ENCODE data around the gene LDLRAD3. TPM values are rescaled to one million over a fixed set of nuclear protein-coding genes. Genes with fewer than 3 reads are reported as not detected.

LDLRAD3 gene
- total RNA-seq, 1 donor from 2014 or later: 14.9 TPM

GRCh38 chr11:36086366-36086765 lies 142.5 kb downstream of the LDLRAD3 start:
- no peak for TF ChIP-seq CTCF (IDR thresholded peaks at IDR 0.05; ENCODE audit: insufficient read depth, low read depth, low read length)
- no peak for TF ChIP-seq EZH2 (IDR thresholded peaks at IDR 0.05; ENCODE audit: insufficient read depth, low read length)
- Histone ChIP-seq H3K36me3 (ENCODE audit: insufficient read depth, low read length) (no peaks in the 10 kb centered on the region), H3K27me3 (ENCODE audit: insufficient read depth, low read length) (no peaks in the 10 kb centered on the region), H2AFZ (ENCODE audit: low read depth, low read length) (no peak overlapping the region), H3K4me1 (ENCODE audit: insufficient read depth, low read length) (peaks cover 13% of the 10 kb centered on the region), H3K4me3 (ENCODE audit: insufficient read depth, low read depth, low read length) (no peak overlapping the region), H3K27ac (ENCODE audit: low read depth, low read length) (no peak overlapping the region), H3K9ac (ENCODE audit: low read length) (no peak overlapping the region), H3K9me3 (ENCODE audit: insufficient read depth, low read depth, low read length) (no peaks in the 10 kb centered on the region), H4K20me1 (ENCODE audit: insufficient read depth, low read length) (peaks cover 16% of the 10 kb centered on the region), H3K79me2 (ENCODE audit: insufficient read depth, low read length) (no peaks in the 10 kb centered on the region), H3K4me2 (ENCODE audit: low read length) (no peak overlapping the region)
- H3K9me3 Mint-ChIP-seq (ENCODE audit: unreplicated experiment): peaks cover 1% of the 10 kb centered on the region
- FAIRE-seq (no peak), DNase-seq (ENCODE audit: low read depth) (no peak)
- no peak overlapping the region for H3K4me3 Mint-ChIP-seq (ENCODE audit: unreplicated experiment)
- peaks cover 15% of the 10 kb centered on the region for H3K36me3 Mint-ChIP-seq (ENCODE audit: low read depth, unreplicated experiment)
- no peak overlapping the region for H3K27ac Mint-ChIP-seq (ENCODE audit: unreplicated experiment)
- H3K27me3 Mint-ChIP-seq (ENCODE audit: low read depth, unreplicated experiment): no peaks in the 10 kb centered on the region
- peaks cover 22% of the 10 kb centered on the region for H3K4me1 Mint-ChIP-seq (ENCODE audit: low read depth, unreplicated experiment)

- H3K27me3 Mint-ChIP-seq (ENCODE audit: low read depth, unreplicated experiment): no peaks in the 10 kb centered on the region
- TF ChIP-seq EZH2 (IDR thresholded peaks at IDR 0.05; ENCODE audit: insufficient read depth, low read length): no peak
- TF ChIP-seq CTCF (IDR thresholded peaks at IDR 0.05; ENCODE audit: insufficient read depth, low read depth, low read length): no peak
- DNase-seq (ENCODE audit: low read depth) (peak; percentile 46), FAIRE-seq (peak; percentile 64)
- Histone ChIP-seq H3K27ac (ENCODE audit: low read depth, low read length) (no peak overlapping the region), H3K79me2 (ENCODE audit: insufficient read depth, low read length) (no peaks in the 10 kb centered on the region), H3K9ac (ENCODE audit: low read length) (no peak overlapping the region), H4K20me1 (ENCODE audit: insufficient read depth, low read length) (peaks cover 21% of the 10 kb centered on the region), H3K36me3 (ENCODE audit: insufficient read depth, low read length) (no peaks in the 10 kb centered on the region), H3K4me2 (ENCODE audit: low read length) (peak overlapping the region; percentile 14), H3K4me1 (ENCODE audit: insufficient read depth, low read length) (peaks cover 26% of the 10 kb centered on the region), H3K4me3 (ENCODE audit: insufficient read depth, low read depth, low read length) (no peak overlapping the region), H3K27me3 (ENCODE audit: insufficient read depth, low read length) (no peaks in the 10 kb centered on the region), H2AFZ (ENCODE audit: low read depth, low read length) (no peak overlapping the region), H3K9me3 (ENCODE audit: insufficient read depth, low read depth, low read length) (no peaks in the 10 kb centered on the region)
- peaks cover 12% of the 10 kb centered on the region for H3K36me3 Mint-ChIP-seq (ENCODE audit: low read depth, unreplicated experiment)
- H3K4me1 Mint-ChIP-seq (ENCODE audit: low read depth, unreplicated experiment): peaks cover 40% of the 10 kb centered on the region
- H3K4me3 Mint-ChIP-seq (ENCODE audit: unreplicated experiment): no peak overlapping the region
- peaks cover 1% of the 10 kb centered on the region for H3K9me3 Mint-ChIP-seq (ENCODE audit: unreplicated experiment)
- peak overlapping the region; percentile 53 for H3K27ac Mint-ChIP-seq (ENCODE audit: unreplicated experiment)
Observed at GRCh38 chr11:36088266-36088972, 144.6 kb downstream of the LDLRAD3 start.

- Histone ChIP-seq H3K9ac (ENCODE audit: low read length) (no peak overlapping the region), H3K36me3 (ENCODE audit: insufficient read depth, low read length) (no peaks in the 10 kb centered on the region), H2AFZ (ENCODE audit: low read depth, low read length) (no peak overlapping the region), H3K4me2 (ENCODE audit: low read length) (no peak overlapping the region), H3K27ac (ENCODE audit: low read depth, low read length) (no peak overlapping the region), H3K27me3 (ENCODE audit: insufficient read depth, low read length) (no peaks in the 10 kb centered on the region), H4K20me1 (ENCODE audit: insufficient read depth, low read length) (peaks cover 21% of the 10 kb centered on the region), H3K4me3 (ENCODE audit: insufficient read depth, low read depth, low read length) (no peak overlapping the region), H3K79me2 (ENCODE audit: insufficient read depth, low read length) (no peaks in the 10 kb centered on the region), H3K9me3 (ENCODE audit: insufficient read depth, low read depth, low read length) (peaks cover 5% of the 10 kb centered on the region), H3K4me1 (ENCODE audit: insufficient read depth, low read length) (peaks cover 26% of the 10 kb centered on the region)
- no peak for DNase-seq (ENCODE audit: low read depth)
- peak overlapping the region; percentile 8 for H3K27ac Mint-ChIP-seq (ENCODE audit: unreplicated experiment)
- H3K36me3 Mint-ChIP-seq (ENCODE audit: low read depth, unreplicated experiment): peaks cover 11% of the 10 kb centered on the region
- no peak for FAIRE-seq
- H3K4me3 Mint-ChIP-seq (ENCODE audit: unreplicated experiment): no peak overlapping the region
- no peaks in the 10 kb centered on the region for H3K27me3 Mint-ChIP-seq (ENCODE audit: low read depth, unreplicated experiment)
- TF ChIP-seq EZH2 (IDR thresholded peaks at IDR 0.05; ENCODE audit: insufficient read depth, low read length): no peak
- TF ChIP-seq CTCF (IDR thresholded peaks at IDR 0.05; ENCODE audit: insufficient read depth, low read depth, low read length): no peak
- H3K4me1 Mint-ChIP-seq (ENCODE audit: low read depth, unreplicated experiment): peaks cover 44% of the 10 kb centered on the region
- H3K9me3 Mint-ChIP-seq (ENCODE audit: unreplicated experiment): peaks cover 1% of the 10 kb centered on the region
Observed at GRCh38 chr11:36089920-36090319, 146.1 kb downstream of the LDLRAD3 start.
